Suprapubic skin (tissue), 4 donors: ENCODE measurements around the gene ZFR2.

Source experiments
- EP300 ChIP-seq: sonication (generic); formaldehyde crosslinking; IDR thresholded peaks from one replicate; pipeline ENCODE4 v1.6.1; 2017; ENCODE audit warnings: antibody characterized with exemption
- POLR2A ChIP-seq, 2 donors: fragments of 450-650 bp; IDR thresholded peaks; one replicate each; pipeline ENCODE4 v1.6.1; 2017; ENCODE audit warnings: antibody characterized with exemption in 2 of 2, mild to moderate bottlenecking in 2 of 2, moderate library complexity in 2 of 2
- POLR2AphosphoS5 ChIP-seq, 3 donors: sonication (generic); formaldehyde crosslinking; IDR thresholded peaks; one replicate each; pipeline ENCODE4 v1.6.1; 2017; ENCODE audit warnings: antibody characterized with exemption in 3 of 3
- TF ChIP-seq, protein P1 (sequence below), 2 donors: fragments of 200-600 bp in 1 of 2; fragments of 450-650 bp in 1 of 2; sonication (generic) in 1 of 2; IDR thresholded peaks; one replicate each; pipeline ENCODE4 v1.5.1; 2016 to 2019; ENCODE audit warnings: antibody characterized with exemption in 2 of 2, mild to moderate bottlenecking in 1 of 2, moderate library complexity in 1 of 2

DNA sequence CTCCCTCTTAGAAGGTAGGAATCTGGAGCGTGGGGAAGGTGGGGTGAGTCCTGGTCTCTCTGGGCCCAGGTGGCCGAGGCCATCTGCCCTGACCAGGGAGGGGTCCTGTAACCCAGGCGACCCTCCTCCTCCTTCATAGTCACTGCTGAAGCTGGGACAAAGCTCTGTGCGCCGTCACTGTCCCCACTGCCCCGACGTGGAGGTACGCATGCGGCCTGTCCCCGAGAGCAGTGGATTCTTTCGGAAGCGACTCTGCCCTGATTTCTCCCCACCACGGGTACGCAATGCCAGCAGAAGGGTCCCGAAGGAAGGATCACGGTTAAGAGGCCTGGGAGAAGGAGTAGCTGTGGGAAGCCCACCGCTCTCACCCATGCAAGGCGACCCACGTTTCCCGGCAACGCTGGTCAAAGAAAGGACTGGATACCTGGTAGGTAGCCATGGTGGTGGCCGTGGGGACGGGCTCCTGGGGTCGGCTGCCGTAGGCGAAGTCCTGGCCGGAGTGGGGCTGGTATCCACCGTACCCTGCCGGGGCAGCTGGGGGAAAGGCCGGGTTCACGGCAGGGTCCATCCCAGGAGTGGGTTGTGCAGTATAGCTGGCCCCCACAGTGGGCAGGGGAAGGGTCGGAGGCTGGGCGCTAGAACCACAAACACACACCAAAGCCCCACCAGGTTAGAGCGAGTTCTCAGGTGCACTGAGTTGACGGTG is 34.3 kb downstream of the ZFR2 start:
- TF ChIP-seq, protein P1, sequence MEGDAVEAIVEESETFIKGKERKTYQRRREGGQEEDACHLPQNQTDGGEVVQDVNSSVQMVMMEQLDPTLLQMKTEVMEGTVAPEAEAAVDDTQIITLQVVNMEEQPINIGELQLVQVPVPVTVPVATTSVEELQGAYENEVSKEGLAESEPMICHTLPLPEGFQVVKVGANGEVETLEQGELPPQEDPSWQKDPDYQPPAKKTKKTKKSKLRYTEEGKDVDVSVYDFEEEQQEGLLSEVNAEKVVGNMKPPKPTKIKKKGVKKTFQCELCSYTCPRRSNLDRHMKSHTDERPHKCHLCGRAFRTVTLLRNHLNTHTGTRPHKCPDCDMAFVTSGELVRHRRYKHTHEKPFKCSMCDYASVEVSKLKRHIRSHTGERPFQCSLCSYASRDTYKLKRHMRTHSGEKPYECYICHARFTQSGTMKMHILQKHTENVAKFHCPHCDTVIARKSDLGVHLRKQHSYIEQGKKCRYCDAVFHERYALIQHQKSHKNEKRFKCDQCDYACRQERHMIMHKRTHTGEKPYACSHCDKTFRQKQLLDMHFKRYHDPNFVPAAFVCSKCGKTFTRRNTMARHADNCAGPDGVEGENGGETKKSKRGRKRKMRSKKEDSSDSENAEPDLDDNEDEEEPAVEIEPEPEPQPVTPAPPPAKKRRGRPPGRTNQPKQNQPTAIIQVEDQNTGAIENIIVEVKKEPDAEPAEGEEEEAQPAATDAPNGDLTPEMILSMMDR (IDR thresholded peaks at IDR 0.05), result no peak
- TF ChIP-seq POLR2AphosphoS5 (IDR thresholded peaks at IDR 0.05) (no peak), POLR2A (IDR thresholded peaks at IDR 0.05) (no peak), EP300 (no peak)
